ENCODE measurements around the gene CALR. TPM values are rescaled to one million over a fixed set of nuclear protein-coding genes. Genes with fewer than 3 reads are reported as not detected.
"Not testable (repeated sequence)": the region's sequence is repeated elsewhere in the genome, so short reads cannot be mapped to it uniquely, and the experiment has no call there.

CALR gene
- polyA plus RNA-seq, 2 of the 4 experiments (the other 2 are of a cell fraction) = 419 to 494 TPM

DNA sequence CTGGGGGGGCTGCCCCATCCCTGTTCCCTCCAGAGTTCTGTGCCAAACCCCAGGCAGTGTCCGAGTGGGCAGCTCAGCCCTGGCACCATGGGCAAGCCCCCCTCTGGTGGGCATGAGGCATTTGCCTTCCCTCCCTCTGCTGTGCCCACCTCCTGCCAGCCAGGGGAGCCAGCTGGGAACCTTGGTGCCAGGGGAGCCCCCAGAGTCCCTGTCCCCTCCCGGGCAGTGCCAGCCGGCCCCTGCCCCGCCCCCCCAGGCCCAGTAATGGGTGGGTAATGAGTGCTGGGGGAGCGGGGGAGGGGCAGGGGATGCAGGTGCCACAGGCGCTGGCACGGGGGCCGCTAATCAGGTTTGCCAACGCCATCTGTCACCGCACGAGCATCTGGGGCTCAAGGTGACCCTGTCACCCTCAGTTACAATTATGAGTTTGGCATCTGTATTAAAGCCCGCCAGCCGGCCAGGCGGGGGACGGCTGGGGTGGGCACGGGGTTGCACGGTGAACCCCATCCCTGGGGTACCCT lies 36.9 kb downstream of the CALR start:
- TF ChIP-seq GATA3 (IDR thresholded peaks at IDR 0.05; ENCODE audit: borderline replicate concordance) = no peak
- TF ChIP-seq TP53 (CRISPR knock-in tag; IDR thresholded peaks at IDR 0.05) = no peak
- no peak for TF ChIP-seq ZC3H11A (IDR thresholded peaks at IDR 0.05)
- no peak for TF ChIP-seq RAD21 (conservative IDR thresholded peaks at IDR 0.05 in 1 of 2, IDR thresholded peaks at IDR 0.05 in 1 of 2)
- no peak for TF ChIP-seq HOXB13 (CRISPR knock-in tag; IDR thresholded peaks at IDR 0.05; ENCODE audit: low read depth)
- TF ChIP-seq, protein P1, sequence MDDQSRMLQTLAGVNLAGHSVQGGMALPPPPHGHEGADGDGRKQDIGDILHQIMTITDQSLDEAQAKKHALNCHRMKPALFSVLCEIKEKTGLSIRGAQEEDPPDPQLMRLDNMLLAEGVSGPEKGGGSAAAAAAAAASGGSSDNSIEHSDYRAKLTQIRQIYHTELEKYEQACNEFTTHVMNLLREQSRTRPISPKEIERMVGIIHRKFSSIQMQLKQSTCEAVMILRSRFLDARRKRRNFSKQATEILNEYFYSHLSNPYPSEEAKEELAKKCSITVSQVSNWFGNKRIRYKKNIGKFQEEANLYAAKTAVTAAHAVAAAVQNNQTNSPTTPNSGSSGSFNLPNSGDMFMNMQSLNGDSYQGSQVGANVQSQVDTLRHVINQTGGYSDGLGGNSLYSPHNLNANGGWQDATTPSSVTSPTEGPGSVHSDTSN (IDR thresholded peaks at IDR 0.05) = no peak
- TF ChIP-seq ESRRA (IDR thresholded peaks at IDR 0.05; ENCODE audit: borderline replicate concordance, low read length) = no peak
- no peak for TF ChIP-seq TFCP2L1 (CRISPR knock-in tag; IDR thresholded peaks at IDR 0.05)
- TF ChIP-seq CHD4 (IDR thresholded peaks at IDR 0.05; ENCODE audit: borderline replicate concordance) = no peak
- TF ChIP-seq, protein P2, sequence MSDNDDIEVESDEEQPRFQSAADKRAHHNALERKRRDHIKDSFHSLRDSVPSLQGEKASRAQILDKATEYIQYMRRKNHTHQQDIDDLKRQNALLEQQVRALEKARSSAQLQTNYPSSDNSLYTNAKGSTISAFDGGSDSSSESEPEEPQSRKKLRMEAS (IDR thresholded peaks at IDR 0.05) = no peak
- no peak for TF ChIP-seq BHLHE40 (IDR thresholded peaks at IDR 0.05; ENCODE audit: low read depth, low read length)
- TF ChIP-seq RARB (CRISPR knock-in tag; IDR thresholded peaks at IDR 0.05) = no peak
- no peak for TF ChIP-seq JUN (IDR thresholded peaks at IDR 0.05)
- no peak for TF ChIP-seq ZNF302 (CRISPR knock-in tag; IDR thresholded peaks at IDR 0.05)
- TF ChIP-seq NPAS2 (CRISPR knock-in tag; IDR thresholded peaks at IDR 0.05; ENCODE audit: borderline replicate concordance) = no peak
- no peak for TF ChIP-seq MAZ (IDR thresholded peaks at IDR 0.05; ENCODE audit: borderline replicate concordance, low read depth, low read length)
- no peak for TF ChIP-seq EP300 (IDR thresholded peaks at IDR 0.05)
- TF ChIP-seq POLR2A (IDR thresholded peaks at IDR 0.05; ENCODE audit: low read length) = no peak
- TF ChIP-seq FOXS1 (CRISPR knock-in tag; IDR thresholded peaks at IDR 0.05) = no peak
- TF ChIP-seq NFE2L2 (conservative IDR thresholded peaks at IDR 0.05; ENCODE audit: low read length) = no peak
- FAIRE-seq (no peak), ATAC-seq (no peak), DNase-seq (ENCODE audit: low read depth in 1 of 2, low spot score in 1 of 2) (no peak)
- no peak overlapping the region for H3K27ac ChIP-seq
- no CpG with 5 or more reads among the region's 17 CpGs for WGBS (ENCODE audit: missing lambda C conversion rate)
- CTCF ChIA-PET = interaction anchor here (0.5 to 16.3 kb wide), 9 partner anchors 9 to 288 kb away, joined by 3 to 309 read pairs (median 6); partner anchors contain the start of gene DAND5
- no peak overlapping the region for H3K4me3 ChIP-seq
- POLR2A ChIA-PET = no interaction called here
- H3K9me3 ChIP-seq = no peaks in the 10 kb centered on the region
- peaks cover 8% of the 10 kb centered on the region; the same call in 2 of the 3 replicates for H3K4me1 ChIP-seq
- H3K4me2 ChIP-seq = no peak overlapping the region

DNA sequence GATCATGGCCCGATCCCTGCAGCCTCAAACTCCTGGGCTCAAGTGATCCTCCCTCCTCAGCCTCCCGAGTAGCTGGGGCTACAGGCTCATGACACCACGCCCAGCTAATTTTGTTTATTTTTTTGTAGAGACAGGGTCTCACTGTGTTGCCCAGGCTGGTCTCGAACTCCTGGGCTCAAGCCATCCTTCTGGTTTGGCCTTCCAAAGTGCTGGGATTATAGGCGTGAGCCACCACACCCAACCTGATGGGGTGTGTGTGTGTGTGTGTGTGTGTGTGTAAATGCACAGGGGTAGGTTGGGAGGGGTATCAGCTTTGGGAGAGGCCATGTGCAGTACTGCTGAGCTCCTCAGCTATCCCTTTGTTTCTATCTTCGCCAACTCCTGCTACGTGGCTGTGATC lies 37.7 kb downstream of the CALR start:
- ATAC-seq, POLR2A ChIA-PET: not testable (repeated sequence)

DNA sequence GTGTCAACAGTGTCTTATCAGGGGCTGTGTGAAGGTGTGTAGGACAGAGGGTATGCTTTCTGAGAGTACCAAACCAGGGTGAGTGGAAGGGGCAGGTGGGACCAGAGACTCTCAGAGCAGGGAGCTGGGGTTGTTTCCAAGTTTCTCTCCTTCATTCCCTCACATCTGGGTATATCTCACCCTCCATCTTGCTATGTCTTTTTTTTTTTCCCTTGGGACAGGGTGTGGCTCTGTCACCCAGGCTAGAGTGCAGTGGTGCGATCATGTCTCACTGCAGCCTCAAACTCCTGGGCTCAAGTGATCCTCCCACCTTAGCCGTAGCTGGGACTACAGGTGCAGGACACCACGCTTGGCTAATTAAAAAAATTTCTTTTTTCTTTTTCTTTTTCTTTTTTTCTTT lies 41.6 kb downstream of the CALR start:
- POLR2A ChIA-PET = no interaction called here
- ATAC-seq = no peak
- WGBS (ENCODE audit: missing lambda C conversion rate) = 75% methylated on average over 3 of the region's 3 CpGs

More for the DNA sequence above, 37.7 kb downstream of the CALR start:
- H3K4me2 ChIP-seq; DNase-seq (ENCODE audit: low read depth in 1 of 2, low spot score in 1 of 2); FAIRE-seq; H3K27ac ChIP-seq; H3K4me3 ChIP-seq; H3K4me1 ChIP-seq; H3K9me3 ChIP-seq: not testable (repeated sequence)
- CTCF ChIA-PET = interaction anchor here (0.7 to 16.3 kb wide), 15 partner anchors 9 to 287 kb away, joined by 3 to 309 read pairs (median 14); partner anchors contain the start of gene DAND5
- 65% methylated on average over 7 of the region's 7 CpGs for WGBS (ENCODE audit: missing lambda C conversion rate)

More for the DNA sequence above, 41.6 kb downstream of the CALR start:
- TF ChIP-seq, protein P3, sequence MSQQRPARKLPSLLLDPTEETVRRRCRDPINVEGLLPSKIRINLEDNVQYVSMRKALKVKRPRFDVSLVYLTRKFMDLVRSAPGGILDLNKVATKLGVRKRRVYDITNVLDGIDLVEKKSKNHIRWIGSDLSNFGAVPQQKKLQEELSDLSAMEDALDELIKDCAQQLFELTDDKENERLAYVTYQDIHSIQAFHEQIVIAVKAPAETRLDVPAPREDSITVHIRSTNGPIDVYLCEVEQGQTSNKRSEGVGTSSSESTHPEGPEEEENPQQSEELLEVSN (IDR thresholded peaks at IDR 0.05; ENCODE audit: borderline replicate concordance, low read depth) = no peak
- no peak for TF ChIP-seq FOXS1 (CRISPR knock-in tag; IDR thresholded peaks at IDR 0.05)
- TF ChIP-seq, protein P2 (IDR thresholded peaks at IDR 0.05) = no peak
- TF ChIP-seq TFCP2L1 (CRISPR knock-in tag; IDR thresholded peaks at IDR 0.05) = no peak
- TF ChIP-seq EP300 (IDR thresholded peaks at IDR 0.05) = no peak
- no peak for TF ChIP-seq GATA3 (IDR thresholded peaks at IDR 0.05; ENCODE audit: borderline replicate concordance)
- no peak for TF ChIP-seq FOSB (CRISPR knock-in tag; IDR thresholded peaks at IDR 0.05)
- TF ChIP-seq, protein P1 (IDR thresholded peaks at IDR 0.05) = no peak
- CTCF ChIA-PET = interaction anchor here (0.6 to 16.3 kb wide), 9 partner anchors 13 to 610 kb away, joined by 3 to 309 read pairs (median 23); partner anchors contain the start of gene DAND5
- no peak overlapping the region for H3K4me2 ChIP-seq
- no peak for DNase-seq (ENCODE audit: low read depth in 1 of 2, low spot score in 1 of 2)
- FAIRE-seq = no peak
- H3K4me3 ChIP-seq = no peak overlapping the region
- H3K27ac ChIP-seq = no peak overlapping the region
- H3K4me1 ChIP-seq = peaks cover 3% of the 10 kb centered on the region; the same call in 1 of the 3 replicates
- no peaks in the 10 kb centered on the region for H3K9me3 ChIP-seq
